Endothelial cell of umbilical vein (primary cell): ENCODE measurements around the gene TACR1. TPM values are rescaled to one million over a fixed set of nuclear protein-coding genes. Genes with fewer than 3 reads are reported as not detected.
"Not testable (repeated sequence)": the region's sequence is repeated elsewhere in the genome, so short reads cannot be mapped to it uniquely, and the experiment has no call there.

Source experiments
- BruUV-seq: library from RNA; stranded (reverse); fragments of 400-500 nt; replicated peaks from 2 replicates; lab custom pipeline; 2021; lab: Mats Ljungman, UMichigan
- CTCF ChIA-PET: fragments of 300-600, 350-600 bp; sonication (Branson Sonifier 250); formaldehyde crosslinking; loops from one replicate; lab custom pipeline; 2021; ENCODE audit warnings: antibody characterized with exemption, inconsistent platforms; lab: Charles Lee
- POLR2A ChIA-PET: fragments of 300-600, 350-600 bp; sonication (Branson Sonifier 250); formaldehyde crosslinking; loops from one replicate; lab custom pipeline; 2021; ENCODE audit warnings: antibody characterized with exemption, inconsistent platforms; lab: Charles Lee
- DNase-seq: peaks from one replicate; pipeline ENCODE4 v3.0.0-alpha.2; 2011; ENCODE audit warnings: low read depth, low spot score
- FAIRE-seq: peaks from 2 replicates; lab custom pipeline; 2011; peaks lifted over from hg19 to GRCh38; lab: Jason Lieb, UNC
- H2AFZ ChIP-seq: 2 replicates; pipeline ENCODE4 v1.6.0; 2012; ENCODE audit warnings: low read depth, low read length, control low read depth, inconsistent platforms
- H3K27ac ChIP-seq: 2 replicates; pipeline ENCODE4 v1.5.1; 2011; ENCODE audit warnings: low read depth, mild to moderate bottlenecking, control low read depth, low read length, moderate library complexity; ENCODE audit not compliant: insufficient read depth
- H3K27me3 ChIP-seq, 2 experiments: 2 replicates each; pipeline versions ENCODE4 v1.6.0 to v1.6.1; 2011; ENCODE audit warnings: low read length in 2 of 2, mixed read lengths in 1 of 2; ENCODE audit not compliant: control insufficient read depth in 2 of 2, insufficient read depth in 2 of 2
- H3K36me3 ChIP-seq, 2 experiments: 2 replicates in 1 of 2; 3 replicates in 1 of 2; pipeline ENCODE4 v1.5.1; 2011; ENCODE audit warnings: low read length in 2 of 2, mild to moderate bottlenecking in 1 of 2, moderate library complexity in 1 of 2; ENCODE audit not compliant: control insufficient read depth in 2 of 2, insufficient read depth in 2 of 2; ENCODE audit errors: extremely low read depth in 1 of 2
- H3K4me1 ChIP-seq: 3 replicates; pipeline ENCODE4 v1.5.1; 2011; ENCODE audit warnings: mild to moderate bottlenecking, low read length; ENCODE audit not compliant: control insufficient read depth, insufficient read depth; ENCODE audit errors: extremely low read depth
- H3K4me2 ChIP-seq: 2 replicates; pipeline ENCODE4 v1.6.1; 2011; ENCODE audit warnings: low read length, control low read depth, mixed read lengths; ENCODE audit not compliant: insufficient read depth
- H3K4me3 ChIP-seq, 3 experiments: fragments of 200-600 bp in 1 of 3; sonication (generic), shearing (Covaris generic) in 1 of 3; replicated peaks in 1 of 3; 2 replicates each; pipeline ENCODE4 v1.5.1; 2011 to 2016; ENCODE audit warnings: control low read depth in 3 of 3, low read length in 3 of 3, mild to moderate bottlenecking in 2 of 3, inconsistent platforms in 1 of 3, low read depth in 1 of 3, moderate library complexity in 1 of 3; ENCODE audit not compliant: insufficient read depth in 1 of 3
- H3K79me2 ChIP-seq: 2 replicates; pipeline ENCODE4 v1.6.0; 2012; ENCODE audit warnings: low read length, inconsistent platforms; ENCODE audit not compliant: control insufficient read depth, insufficient read depth
- H3K9ac ChIP-seq: replicated peaks from 2 replicates; pipeline ENCODE3; 2011; ENCODE audit warnings: low read length, control low read depth; ENCODE audit not compliant: insufficient read depth; ENCODE audit errors: extremely low read depth
- H3K9me1 ChIP-seq: replicated peaks from 3 replicates; pipeline ENCODE4 v1.6.0; 2011; ENCODE audit warnings: mild to moderate bottlenecking, low read length; ENCODE audit not compliant: control insufficient read depth, insufficient read depth; ENCODE audit errors: extremely low read depth
- H3K9me3 ChIP-seq: replicated peaks from 2 replicates; pipeline ENCODE4 v1.5.1; 2012; ENCODE audit warnings: low read length, inconsistent platforms; ENCODE audit not compliant: control insufficient read depth, insufficient read depth
- H4K20me1 ChIP-seq: replicated peaks from 2 replicates; pipeline ENCODE3; 2011; ENCODE audit warnings: mild to moderate bottlenecking, low read length; ENCODE audit not compliant: control insufficient read depth, insufficient read depth; ENCODE audit errors: extremely low read depth
- EZH2 ChIP-seq: IDR thresholded peaks from 2 replicates; pipeline ENCODE4 v1.6.1; 2012; ENCODE audit warnings: borderline replicate concordance, low read depth, mild to moderate bottlenecking, moderate library complexity, low read length, inconsistent platforms; ENCODE audit not compliant: severe bottlenecking
- FOS ChIP-seq: IDR thresholded peaks from 2 replicates; pipeline ENCODE4 v1.6.1; 2011; ENCODE audit warnings: mild to moderate bottlenecking, low read length, moderate library complexity, borderline replicate concordance; ENCODE audit not compliant: insufficient read depth
- GATA2 ChIP-seq: IDR thresholded peaks from 2 replicates; pipeline ENCODE4 v1.7.0; 2011; ENCODE audit warnings: low read depth, mild to moderate bottlenecking, moderate library complexity, mixed read lengths, low read length; ENCODE audit not compliant: insufficient read length, insufficient read depth
- JUN ChIP-seq: IDR thresholded peaks from 2 replicates; pipeline ENCODE4 v1.6.1; 2011; ENCODE audit warnings: borderline replicate concordance, low read depth; ENCODE audit not compliant: insufficient read length, insufficient read depth
- MAX ChIP-seq: IDR thresholded peaks from 2 replicates; pipeline ENCODE4 v1.6.1; 2011; ENCODE audit not compliant: insufficient read depth, insufficient read length
- MYC ChIP-seq: IDR thresholded peaks from one replicate; pipeline ENCODE4 v1.6.1; 2011; ENCODE audit warnings: mild to moderate bottlenecking, low read depth, low read length
- POLR2A ChIP-seq: IDR thresholded peaks from 2 replicates; pipeline ENCODE4 v1.6.1; 2012; ENCODE audit warnings: low read depth, mild to moderate bottlenecking, control low read depth, low read length
- POLR2AphosphoS5 ChIP-seq: IDR thresholded peaks from 2 replicates; pipeline ENCODE4 v1.6.1; 2012; ENCODE audit warnings: low read depth, mild to moderate bottlenecking, control low read depth, low read length, moderate library complexity; ENCODE audit not compliant: insufficient read depth
- dilution Hi-C: fragments of 300-500 bp; cut with MboI; formaldehyde crosslinking; loops from one replicate; pipeline ENCODE4 v1.15.0; 2019; ENCODE audit warnings: low sequenced_read_pairs; ENCODE audit not compliant: extremely low pct_ligation_motif_present
- intact Hi-C: fragments of 100-400 bp; cut with micrococcal nuclease; formaldehyde crosslinking; loops from one replicate; pipeline ENCODE4 v1.10.0; 2022
- polyA plus RNA-seq, 4 experiments: library from polyadenylated mRNA; depleted of rRNA in 3 of 4; stranded (reverse) in 3 of 4; unstranded in 1 of 4; fragments of >200 nt; gene quantifications; 2 replicates each; pipeline versions ENCODE4 v1.2.1 to v1.2.3, GENCODE V29; 2011 to 2012; ENCODE audit warnings: missing spikeins in 1 of 4
- total RNA-seq: library from RNA; stranded (reverse); gene quantifications from 2 replicates; pipeline ENCODE4 v1.2.3, GENCODE V29; 2021
- TF ChIP-seq, protein P1 (sequence below), 2 donors: IDR thresholded peaks; 1 replicate in 1 of 2; 2 replicates in 1 of 2; pipeline ENCODE4 v1.5.1; 2011; ENCODE audit warnings: low read length in 2 of 2, mild to moderate bottlenecking in 2 of 2, moderate library complexity in 2 of 2, control low read depth in 1 of 2, inconsistent platforms in 1 of 2, low read depth in 1 of 2; ENCODE audit not compliant: insufficient read depth in 1 of 2; ENCODE audit errors: extremely low read depth in 1 of 2

Gene TACR1
- total and polyA plus RNA-seq, 2 donors (not counting 3 experiments of a cell fraction or from before 2014, with no cell fraction given) = not detected

GRCh38 chr2:75221862-75222261, 22.5 kb upstream of the TACR1 start:
- ChIA-PET CTCF (no interaction called here), POLR2A (no interaction called here)
- Histone ChIP-seq H3K4me2 (no peak overlapping the region), H3K9me1 (no peaks in the 10 kb centered on the region), H3K27me3 (no peaks in the 10 kb centered on the region), H2AFZ (no peak overlapping the region), H3K9me3 (no peaks in the 10 kb centered on the region), H3K4me3 (no peak overlapping the region), H3K27ac (no peak overlapping the region), H3K9ac (no peak overlapping the region), H3K36me3 (no peaks in the 10 kb centered on the region), H3K4me1 (no peaks in the 10 kb centered on the region), H3K79me2 (no peaks in the 10 kb centered on the region), H4K20me1 (no peaks in the 10 kb centered on the region)
- no peak for DNase-seq
- TF ChIP-seq EZH2 (no peak), POLR2AphosphoS5 (no peak), MAX (no peak), GATA2 (no peak), JUN (no peak), POLR2A (no peak), MYC (no peak), FOS (no peak)
- TF ChIP-seq, protein P1, sequence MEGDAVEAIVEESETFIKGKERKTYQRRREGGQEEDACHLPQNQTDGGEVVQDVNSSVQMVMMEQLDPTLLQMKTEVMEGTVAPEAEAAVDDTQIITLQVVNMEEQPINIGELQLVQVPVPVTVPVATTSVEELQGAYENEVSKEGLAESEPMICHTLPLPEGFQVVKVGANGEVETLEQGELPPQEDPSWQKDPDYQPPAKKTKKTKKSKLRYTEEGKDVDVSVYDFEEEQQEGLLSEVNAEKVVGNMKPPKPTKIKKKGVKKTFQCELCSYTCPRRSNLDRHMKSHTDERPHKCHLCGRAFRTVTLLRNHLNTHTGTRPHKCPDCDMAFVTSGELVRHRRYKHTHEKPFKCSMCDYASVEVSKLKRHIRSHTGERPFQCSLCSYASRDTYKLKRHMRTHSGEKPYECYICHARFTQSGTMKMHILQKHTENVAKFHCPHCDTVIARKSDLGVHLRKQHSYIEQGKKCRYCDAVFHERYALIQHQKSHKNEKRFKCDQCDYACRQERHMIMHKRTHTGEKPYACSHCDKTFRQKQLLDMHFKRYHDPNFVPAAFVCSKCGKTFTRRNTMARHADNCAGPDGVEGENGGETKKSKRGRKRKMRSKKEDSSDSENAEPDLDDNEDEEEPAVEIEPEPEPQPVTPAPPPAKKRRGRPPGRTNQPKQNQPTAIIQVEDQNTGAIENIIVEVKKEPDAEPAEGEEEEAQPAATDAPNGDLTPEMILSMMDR (IDR thresholded peaks at IDR 0.05; ENCODE audit: extremely low read depth in 1 of 2, insufficient read depth in 1 of 2, low read depth in 1 of 2, low read length in 2 of 2) = no peak
- intact Hi-C loops (no loop called here), dilution Hi-C loops (no loop called here)
- no peak for FAIRE-seq
- no TSS peak for BruUV-seq

GRCh38 chr2:75219213-75219612, 19.9 kb upstream of the TACR1 start:
- H3K27me3 ChIP-seq, H3K36me3 ChIP-seq, H3K4me3 ChIP-seq, H2AFZ ChIP-seq, DNase-seq, H3K4me2 ChIP-seq, H4K20me1 ChIP-seq, intact Hi-C loops, BruUV-seq, H3K27ac ChIP-seq, dilution Hi-C loops, FAIRE-seq, H3K9ac ChIP-seq, CTCF ChIA-PET, H3K4me1 ChIP-seq, H3K9me1 ChIP-seq, POLR2A ChIA-PET, H3K9me3 ChIP-seq, H3K79me2 ChIP-seq: not testable (repeated sequence)
